Left colon (tissue), 2 donors: ENCODE results near the gene PKP4. TPM values are rescaled to one million over a fixed set of nuclear protein-coding genes. Genes with fewer than 3 reads are reported as not detected.

Source experiments
- ATAC-seq: fragments of 200-7000 bp; cut with Tn5 transposase; one replicate; pipeline ENCODE4 v1.9.1; 2020; ENCODE audit warnings: mild to moderate bottlenecking, moderate library complexity
- DNase-seq, 2 donors: peaks; one replicate each; pipeline ENCODE4 v3.0.0-alpha.2; 2020
- intact Hi-C, 2 donors: fragments of 100-400 bp; cut with DNase I in 1 of 2; cut with micrococcal nuclease in 1 of 2; formaldehyde crosslinking; loops; one replicate each; pipeline versions ENCODE4 v1.11.2 to v1.14.0; 2022; cut with DNase I, micrococcal nuclease
- total RNA-seq, 2 donors: library from RNA; stranded (reverse); fragmentation: NEBNext Ultra II Directional; extraction: Animal tissue kit (Norgen Biotek cat#: 25700); gene quantifications; one replicate each; pipeline ENCODE4 v1.2.1, GENCODE V29; 2021
- donor health status: DM: no; HTN: no; CAD: no.
- donor health status: DM: yes; HTN: yes; CAD: no.

PKP4 gene
- total RNA-seq, 2 donors from 2014 or later, result 36.9 to 55.5 TPM

DNA sequence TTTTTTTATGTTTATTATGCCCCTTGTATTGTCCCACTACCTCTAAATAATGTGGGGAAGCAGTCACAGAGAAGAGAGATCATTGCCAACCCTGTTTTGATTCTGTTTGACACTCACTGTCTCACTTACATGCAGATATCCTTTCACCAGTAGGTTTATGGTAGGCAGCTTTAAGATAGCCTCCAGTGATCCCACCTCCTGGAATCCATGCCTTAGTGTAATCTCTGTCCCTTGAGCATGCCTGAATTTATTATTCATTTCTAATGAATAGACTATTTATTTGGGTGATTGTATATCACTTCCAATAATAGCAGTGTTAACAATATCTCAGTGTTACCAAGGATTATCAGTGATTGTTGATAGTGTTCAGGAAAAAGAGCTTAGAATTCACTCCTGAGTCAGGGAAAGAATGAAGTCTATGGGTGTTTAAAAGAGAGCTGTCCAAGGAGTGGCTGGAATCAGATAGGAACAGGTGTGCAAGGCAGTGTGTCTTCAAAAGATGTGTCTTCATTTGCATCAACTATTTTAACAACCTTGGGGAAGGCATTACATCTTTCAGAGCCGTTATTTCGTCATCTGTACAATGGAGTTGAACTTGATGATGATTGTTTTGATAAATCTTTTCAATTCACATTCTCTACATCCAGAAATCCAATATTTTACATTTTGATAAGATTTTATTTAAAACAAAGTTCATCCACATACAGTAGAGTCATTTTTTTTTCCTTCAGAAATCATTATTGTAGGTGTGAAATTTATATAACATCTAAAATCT is 31.9 kb downstream of the PKP4 start:
- no peak for DNase-seq
- no peak for ATAC-seq
- intact Hi-C loops, result no loop called here

DNA sequence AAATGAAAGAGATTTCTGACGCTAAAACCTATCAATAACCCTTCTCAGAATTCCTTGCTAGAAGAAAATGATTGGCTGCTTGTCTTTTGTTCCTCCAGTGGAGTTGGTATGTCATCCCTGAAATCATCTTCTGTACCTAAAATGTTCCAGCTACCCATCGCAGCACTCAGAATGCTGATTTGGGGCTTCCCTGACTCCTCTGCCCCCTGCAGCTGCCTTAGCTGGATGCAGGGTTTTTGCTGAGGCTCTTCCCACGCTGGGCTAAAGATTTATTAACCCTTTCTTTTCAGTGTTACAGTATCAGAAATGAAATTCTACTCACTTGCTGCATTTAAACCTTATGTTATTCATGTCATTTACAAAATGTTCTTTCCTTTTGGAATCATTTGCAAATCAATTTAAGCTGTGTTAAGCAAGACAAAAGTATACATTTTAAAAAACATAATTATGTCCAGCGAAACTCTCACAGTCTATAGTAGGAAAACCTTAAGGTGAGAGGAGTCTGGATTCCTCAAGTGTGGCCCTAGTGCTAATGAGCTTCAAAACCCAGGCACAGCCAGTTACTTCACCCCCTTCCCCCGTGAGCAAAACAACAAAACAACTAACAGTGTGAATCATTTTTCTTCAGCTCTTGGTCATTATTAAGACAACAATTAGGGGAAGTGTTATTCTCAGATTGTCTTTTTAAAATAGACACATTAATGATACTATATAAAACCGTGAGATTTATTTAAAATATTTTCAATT is 32.8 kb downstream of the PKP4 start:
- no peak for ATAC-seq
- intact Hi-C loops, result no loop called here
- DNase-seq, result no peak

DNA sequence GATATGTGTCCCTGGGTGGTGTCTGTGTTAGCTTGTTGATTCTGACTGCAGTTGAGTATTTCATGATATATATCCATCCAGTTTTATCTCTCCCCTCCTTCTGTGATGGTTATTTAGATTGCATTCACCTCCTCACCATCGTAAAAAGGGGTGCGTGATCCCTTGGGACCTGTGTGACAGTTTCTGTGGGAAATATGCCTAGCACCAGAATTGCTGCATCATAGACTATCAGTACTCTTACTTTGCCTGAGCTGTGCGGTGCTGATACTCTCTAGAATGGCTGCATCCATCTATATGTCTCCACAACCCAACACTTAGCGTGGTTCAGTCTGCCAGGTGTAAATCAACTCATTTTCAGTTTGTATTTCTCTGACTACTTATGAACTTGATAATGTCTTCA is 34.3 kb downstream of the PKP4 start:
- intact Hi-C loops, result no loop called here
- ATAC-seq (no peak), DNase-seq (no peak)

DNA sequence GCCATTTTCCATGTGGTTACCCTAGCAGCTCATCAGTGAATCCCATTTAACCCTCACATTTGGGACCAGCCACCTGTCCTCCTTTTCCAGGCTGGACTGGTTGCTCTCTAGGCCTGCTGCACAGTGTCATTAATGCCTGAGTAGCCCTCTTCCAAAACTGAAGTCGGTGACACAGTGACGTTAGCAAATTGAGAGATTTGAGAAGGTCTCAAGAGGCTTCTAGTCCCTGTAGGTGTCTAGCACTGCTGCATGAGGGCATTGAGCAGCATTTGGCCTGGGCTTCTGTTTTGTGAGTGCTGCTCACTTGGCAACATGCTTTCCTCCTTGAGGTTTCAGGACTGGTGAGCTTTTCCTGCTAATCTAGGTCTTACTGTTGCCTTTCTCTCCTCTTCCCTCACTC is 36.7 kb downstream of the PKP4 start:
- intact Hi-C loops, result no loop called here
- no peak for DNase-seq
- no peak for ATAC-seq

DNA sequence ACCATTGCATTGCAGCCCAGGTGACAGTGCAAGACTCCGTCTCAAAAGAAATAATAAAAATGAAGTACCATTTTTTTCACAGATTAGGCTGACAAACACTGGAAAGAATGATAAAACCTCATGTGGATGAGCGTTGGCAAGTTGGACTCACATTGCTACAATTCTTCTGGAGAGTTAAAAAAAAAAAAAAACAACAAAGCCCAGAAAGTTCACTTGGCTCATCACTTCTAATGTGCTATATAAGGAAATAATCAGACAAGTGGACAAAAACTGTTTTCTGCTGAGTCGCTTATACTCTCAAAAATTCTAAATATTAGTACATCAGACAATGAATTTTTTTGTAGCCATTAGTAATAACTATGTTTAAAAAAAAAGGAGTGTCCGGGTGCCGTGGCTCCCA is 38.4 kb downstream of the PKP4 start:
- ATAC-seq, result no peak
- intact Hi-C loops, result no loop called here
- DNase-seq, result no peak

DNA sequence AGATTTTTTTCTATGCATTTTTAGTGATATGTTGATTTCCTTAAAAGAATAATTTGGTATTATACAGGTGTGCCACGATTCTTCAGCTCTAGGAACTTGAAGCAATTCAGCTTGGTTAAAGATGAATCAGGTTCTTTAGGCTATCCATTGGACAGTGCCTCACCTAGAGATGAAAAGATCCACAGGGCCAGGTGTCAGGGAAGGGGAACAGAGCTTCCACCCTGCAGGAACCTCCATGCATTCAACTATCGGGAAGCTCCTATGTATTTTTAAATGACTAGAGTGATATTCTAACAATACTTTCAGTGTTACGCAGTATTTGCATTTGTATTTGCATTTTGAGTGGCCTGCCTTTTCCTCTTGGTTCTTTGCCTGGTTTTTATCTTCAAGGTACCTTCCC is 40.2 kb downstream of the PKP4 start:
- intact Hi-C loops, result no loop called here
- ATAC-seq (peak; percentile 56), DNase-seq (no peak)

DNA sequence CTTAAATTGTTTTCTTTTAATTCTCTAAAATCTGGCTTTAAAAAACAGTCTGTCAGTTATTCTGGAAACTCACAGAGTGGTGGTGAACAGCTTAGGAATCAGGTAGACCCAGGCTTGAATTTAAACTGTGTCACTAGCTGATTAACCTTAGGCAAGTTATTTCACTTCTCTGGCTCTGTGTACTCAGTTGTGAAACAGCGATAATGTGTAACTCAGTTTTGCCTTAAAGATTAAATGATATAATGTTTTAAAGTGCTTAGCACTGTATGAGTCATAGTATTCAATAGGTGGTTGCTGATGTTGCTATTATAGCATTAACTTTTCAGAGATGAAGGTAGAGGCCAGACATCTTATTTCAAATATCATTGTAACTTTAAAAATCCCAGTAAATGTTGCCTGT is 40.7 kb downstream of the PKP4 start:
- ATAC-seq (peak; percentile 81), DNase-seq (no peak)
- intact Hi-C loops, result no loop called here

DNA sequence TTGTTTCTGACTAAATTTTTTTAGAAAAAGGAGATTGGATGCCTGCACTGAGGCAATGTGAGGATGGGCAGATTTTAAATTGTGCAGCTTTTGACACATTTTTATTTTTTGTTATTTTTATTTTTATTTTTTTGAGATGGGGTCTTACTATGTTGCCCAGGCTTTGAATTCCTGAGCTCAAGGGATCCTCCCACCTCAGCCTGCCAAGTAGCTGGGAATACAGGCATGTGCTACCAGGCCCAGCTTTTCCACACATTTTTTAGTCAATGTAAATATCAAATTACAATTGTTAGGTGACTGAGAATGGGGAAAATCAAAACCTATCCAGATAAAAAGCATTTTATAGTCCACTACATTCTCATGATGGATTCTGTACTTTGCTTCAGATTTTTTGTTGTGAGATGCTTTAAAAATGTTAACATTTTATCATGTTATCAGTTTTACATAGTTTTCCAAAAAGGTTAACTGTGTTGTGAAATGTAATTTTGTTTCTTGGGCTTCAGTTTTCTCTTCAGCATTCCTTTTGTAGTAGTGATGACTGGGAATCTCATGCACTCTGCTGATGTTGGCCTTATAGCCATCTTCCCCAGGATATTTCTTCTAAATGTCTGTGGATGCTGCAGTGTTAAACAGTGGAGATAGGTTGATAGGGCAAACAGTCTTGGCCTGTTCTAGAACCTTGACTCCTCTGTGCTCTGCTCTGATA is 41.4 kb downstream of the PKP4 start:
- no peak for DNase-seq
- intact Hi-C loops, result no loop called here
- ATAC-seq, result no peak

DNA sequence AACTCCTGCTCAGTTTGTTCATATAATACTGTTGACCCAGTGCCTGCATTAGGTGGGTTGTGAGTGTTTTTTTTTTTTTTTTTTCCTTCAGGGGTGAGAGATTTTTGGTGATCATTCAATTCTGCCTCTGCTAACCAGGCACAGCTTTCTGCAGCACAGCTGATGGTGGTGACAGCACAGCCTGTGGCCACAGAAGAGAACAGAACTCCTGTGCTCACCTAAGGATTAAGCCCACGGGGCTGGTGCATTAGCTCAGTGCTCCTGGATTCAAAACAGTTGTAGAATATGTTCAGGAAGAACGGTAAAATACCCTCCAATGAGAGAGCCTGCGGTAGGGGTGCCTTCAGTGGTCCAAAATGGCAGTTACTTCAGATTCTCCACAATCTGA is 42.0 kb downstream of the PKP4 start:
- no peak for ATAC-seq
- intact Hi-C loops, result no loop called here
- DNase-seq, result no peak

DNA sequence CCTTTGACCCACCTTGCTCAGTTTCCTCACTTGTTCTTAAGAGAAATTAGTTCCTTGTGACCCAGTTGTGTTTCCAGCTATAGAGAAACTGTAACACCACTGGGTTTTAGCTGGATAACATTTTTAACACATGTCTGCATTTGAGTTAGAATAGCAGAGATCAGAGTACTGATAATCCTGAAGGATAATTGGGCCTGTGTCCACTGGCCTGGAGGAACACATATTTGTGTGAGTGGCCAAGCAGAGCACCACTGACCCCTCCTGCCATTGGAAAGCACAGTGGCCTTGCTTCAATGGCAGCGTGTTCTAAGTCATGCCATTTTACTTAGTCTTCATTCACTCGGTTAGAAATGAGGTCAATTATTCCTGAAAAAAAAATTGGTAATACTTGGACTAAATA is 42.6 kb downstream of the PKP4 start:
- intact Hi-C loops, result no loop called here
- DNase-seq, result no peak
- ATAC-seq, result no peak

DNA sequence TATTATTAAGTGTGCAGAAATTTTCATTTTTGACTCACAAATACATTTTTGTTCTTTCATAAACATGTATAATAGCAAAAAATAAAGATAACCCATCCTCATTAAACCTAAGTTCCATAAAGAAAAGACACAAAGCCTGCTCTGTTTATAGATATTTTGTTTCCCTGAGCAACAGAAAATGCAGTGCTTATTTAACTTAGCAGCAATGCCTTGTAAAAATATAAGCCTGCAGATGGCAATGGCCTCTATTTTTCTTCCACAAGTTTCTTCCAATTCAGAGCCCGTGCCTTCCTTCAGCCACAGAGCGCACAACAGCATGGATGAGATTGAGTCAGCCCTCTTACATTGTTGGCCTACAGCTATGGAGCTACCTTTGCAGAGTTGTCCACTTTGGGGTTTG is 43.6 kb downstream of the PKP4 start:
- intact Hi-C loops, result no loop called here
- ATAC-seq, result no peak
- DNase-seq, result no peak

DNA sequence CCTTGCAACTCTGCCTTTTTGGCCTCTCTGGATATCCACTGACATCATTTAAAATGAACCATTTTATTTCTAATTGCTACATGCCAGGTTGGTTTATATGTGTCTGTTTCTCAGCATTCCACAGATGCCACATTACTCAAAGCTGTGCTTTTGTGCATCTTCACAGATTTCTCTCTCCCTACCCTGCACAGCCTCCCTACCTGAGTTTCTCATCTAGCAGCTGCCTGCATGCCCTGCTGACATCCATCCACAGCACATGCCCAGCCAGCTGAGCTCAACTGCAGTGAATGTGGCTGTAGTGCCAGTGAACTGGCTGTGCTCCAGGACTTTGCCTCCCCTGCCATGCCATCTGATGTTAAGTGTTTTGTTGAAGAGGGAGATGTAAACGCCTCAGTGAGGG is 44.5 kb downstream of the PKP4 start:
- intact Hi-C loops, result no loop called here
- DNase-seq (no peak), ATAC-seq (no peak)

DNA sequence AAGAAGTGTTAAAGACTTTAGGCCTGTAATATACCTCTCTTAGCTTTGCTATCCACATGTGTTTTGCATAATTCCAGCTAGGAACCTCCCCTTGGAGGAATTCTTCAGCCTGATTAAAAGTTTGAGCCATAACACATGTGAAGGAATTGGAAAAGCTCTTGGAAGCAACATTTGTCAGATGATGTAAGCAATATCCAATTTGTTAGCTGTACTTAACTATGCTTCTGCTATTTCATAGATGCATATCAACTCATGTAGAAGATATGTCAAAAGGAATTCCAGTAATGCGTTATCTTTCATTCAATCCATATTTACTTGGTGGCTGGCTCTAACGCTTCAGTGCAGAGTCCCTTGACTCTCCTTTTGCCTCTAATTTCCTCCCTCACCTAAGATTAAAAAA is 46.2 kb downstream of the PKP4 start:
- no peak for ATAC-seq
- no peak for DNase-seq
- intact Hi-C loops, result no loop called here

DNA sequence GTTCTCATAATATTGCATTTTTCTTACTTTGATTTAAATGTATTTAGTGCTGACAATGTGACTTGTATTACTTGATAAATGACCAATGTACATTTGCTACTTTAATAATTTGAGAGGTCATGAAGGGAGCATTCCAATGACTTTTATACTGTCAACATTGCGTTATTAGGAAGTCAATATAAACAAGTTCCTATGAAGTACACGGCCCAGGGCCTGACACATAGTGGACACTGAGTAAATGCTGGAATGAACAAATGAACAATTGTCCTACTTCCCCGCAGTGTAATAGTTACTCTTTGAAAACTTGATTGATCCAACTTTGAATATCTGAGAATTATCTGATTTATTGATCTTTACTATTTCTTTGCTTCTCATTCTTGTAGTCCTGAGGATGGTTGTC is 47.3 kb downstream of the PKP4 start:
- ATAC-seq (no peak), DNase-seq (no peak)
- intact Hi-C loops, result no loop called here

DNA sequence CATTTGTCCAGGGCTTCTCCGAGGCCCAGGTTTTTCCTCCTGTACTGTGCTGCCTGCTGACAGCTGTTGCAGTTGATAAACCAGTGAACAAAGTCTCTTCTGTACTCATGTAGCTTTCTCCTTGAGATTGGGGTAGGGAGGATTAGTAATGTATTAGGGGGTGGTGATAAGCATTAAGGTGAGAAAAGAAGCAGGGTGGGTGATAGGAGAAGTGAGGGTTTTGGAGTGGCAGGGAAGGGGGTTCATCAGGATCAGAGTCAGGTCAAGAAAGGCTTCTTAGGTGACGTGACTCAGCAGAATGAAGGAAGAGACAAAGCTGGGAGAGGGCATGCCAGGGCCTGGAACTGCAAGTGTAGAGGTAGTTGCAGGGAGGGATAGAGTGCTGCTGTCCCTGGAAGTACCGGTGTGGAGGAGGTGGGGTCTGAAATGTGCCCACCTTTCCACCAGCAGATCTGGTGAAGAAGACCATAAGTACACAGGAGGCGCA is 48.7 kb downstream of the PKP4 start:
- intact Hi-C loops, result no loop called here
- DNase-seq (no peak), ATAC-seq (no peak)

DNA sequence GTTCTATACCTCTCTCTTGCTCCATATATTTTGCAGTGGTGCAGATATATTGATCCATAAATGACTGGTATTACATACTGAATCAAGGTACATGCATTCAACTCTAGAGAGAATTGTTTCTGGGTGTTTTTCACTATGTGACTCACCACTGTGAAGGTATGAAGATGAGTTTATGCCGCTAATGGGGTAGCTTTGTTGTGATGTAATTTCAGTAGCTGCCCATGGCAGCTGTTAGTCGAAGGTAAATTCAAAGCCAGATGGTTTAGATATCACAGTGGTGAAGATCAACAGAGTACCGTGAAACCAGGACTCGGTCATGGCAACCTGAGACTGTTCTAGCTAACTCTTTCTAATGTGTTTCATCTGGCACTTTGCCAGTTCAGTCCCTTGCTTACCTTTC is 50.4 kb downstream of the PKP4 start:
- intact Hi-C loops, result no loop called here
- ATAC-seq (no peak), DNase-seq (no peak)

DNA sequence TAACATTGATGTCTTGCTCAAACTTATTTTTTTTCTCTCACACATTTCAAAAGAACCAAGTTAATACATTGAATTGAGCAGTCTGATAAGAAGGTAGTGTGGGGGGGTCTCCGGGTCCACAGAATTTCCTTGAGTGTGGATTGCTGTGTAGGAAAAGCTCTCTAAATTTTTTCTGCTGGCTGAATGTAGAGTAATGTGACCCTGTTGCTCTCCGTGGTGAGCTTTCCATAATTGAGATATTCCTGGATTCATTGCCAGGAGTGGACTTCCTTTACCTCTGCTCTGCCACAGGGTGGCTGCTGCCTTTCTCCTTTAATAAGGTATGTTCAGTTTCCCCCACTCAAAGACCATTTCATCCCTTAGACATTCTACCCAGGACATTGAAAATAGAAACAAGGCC is 50.9 kb downstream of the PKP4 start:
- intact Hi-C loops, result no loop called here
- ATAC-seq (no peak), DNase-seq (no peak)

DNA sequence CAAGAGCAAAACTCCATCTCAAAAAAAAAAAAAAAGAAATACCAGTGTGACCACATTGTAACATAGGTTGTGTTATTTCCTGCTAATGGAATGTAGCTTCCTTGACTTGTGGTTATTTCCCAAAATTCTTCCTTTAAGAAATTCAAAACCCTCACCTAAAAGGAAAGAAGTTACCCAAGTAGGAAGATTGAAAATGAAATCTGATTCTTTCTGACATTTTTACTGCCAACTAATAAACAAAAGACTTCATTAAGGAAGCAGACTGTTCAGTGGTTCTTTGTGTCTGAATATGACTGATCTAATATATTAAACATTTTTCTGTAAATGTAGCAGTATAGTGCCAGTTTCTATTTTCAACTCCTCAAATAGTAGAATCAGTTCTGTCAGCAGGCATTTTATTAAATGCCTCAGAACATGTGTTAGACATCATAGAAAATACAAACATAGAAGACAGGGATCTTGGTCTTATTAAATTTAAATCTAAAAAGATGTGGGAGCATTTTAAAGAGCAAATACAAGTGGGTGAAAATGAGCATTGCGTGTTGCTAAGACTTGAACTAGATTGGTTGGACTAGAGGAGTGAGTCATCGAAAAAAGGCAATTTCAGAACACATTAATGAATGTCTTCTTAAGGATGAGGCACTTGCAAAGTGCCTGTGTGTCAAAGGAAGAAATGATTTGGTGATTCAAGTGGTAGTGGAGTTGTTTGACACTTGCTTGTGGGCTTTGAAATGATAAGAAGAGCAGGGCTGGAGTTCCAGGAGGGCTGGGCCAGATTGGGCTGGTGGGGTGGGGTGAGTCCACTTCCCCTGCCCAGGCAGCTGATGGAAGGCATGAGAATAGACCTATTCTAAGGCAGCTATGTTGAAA is 53.4 kb downstream of the PKP4 start:
- ATAC-seq (no peak), DNase-seq (no peak)
- intact Hi-C loops, result no loop called here

DNA sequence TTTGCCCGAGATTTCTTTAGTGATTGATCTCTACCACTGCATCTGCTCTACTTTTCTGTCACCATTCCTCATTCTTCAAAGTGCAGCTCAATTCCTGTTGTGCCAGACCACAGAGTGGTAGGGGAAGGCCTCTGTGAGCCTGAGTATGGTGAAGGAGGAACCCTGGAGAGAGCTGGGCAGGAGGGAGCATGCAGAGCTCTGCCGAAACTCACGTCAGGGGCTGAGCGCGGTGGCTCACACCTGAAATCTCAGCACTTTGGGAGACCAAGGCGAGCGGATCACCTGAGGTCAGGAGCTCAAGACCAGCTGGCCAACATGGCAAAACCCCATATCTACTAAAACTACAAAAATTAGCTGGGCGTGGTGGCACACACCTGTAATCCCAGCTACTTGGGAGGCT is 54.1 kb downstream of the PKP4 start:
- ATAC-seq, result no peak
- intact Hi-C loops, result no loop called here

More for the DNA sequence above, 54.1 kb downstream of the PKP4 start:
- no peak for DNase-seq
